Measurements from ENCODE around the gene SLC9A9. TPM values are rescaled to one million over a fixed set of nuclear protein-coding genes. Genes with fewer than 3 reads are reported as not detected.

Gene SLC9A9
- total and polyA plus RNA-seq, 2 of the 8 experiments (the other 6 are each of a cell fraction or from before 2014, with no cell fraction given) = 0.48 to 1.1 TPM

DNA sequence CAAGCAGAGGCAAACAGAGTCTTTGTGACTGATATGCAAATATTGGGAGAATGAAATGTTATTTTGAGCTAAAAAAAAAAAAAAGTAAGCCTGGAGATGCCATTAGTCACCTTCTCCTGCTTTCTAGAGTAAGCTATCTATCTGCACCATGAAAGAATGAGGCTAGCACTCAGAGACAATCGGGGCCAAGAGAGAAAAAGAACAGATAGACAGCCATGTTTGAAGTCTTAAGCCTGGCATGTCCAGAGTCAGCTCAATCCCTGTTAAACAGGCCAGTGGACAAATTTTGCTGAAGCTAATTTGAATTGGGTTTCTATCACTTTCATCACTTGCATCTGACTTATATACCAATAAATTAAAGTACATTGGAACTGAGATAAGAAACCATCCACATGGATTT, 204.4 kb downstream of the SLC9A9 start:
- ChIA-PET POLR2A (ENCODE audit: partially characterized antibody) (no interaction called here), CTCF (ENCODE audit: partially characterized antibody) (interaction anchor here (0.6 to 6.5 kb wide), 28 partner anchors 8 to 523 kb away, joined by 3 to 63 read pairs (median 4); no protein-coding TSS in a partner anchor)
- Histone ChIP-seq H3K27me3 (replicated peaks in 1 of 4; ENCODE audit: control insufficient read depth in 3 of 4, extremely low read depth in 1 of 4, insufficient read depth in 3 of 4, low read length in 3 of 4) (no peaks in the 10 kb centered on the region), H3K4ac (replicated peaks; ENCODE audit: insufficient read length, low read depth, low read length) (no peak overlapping the region), H3K23ac (ENCODE audit: insufficient read length) (no peak overlapping the region), H4K8ac (ENCODE audit: extremely low read depth, insufficient read depth, low read length) (no peak overlapping the region), H2BK5ac (ENCODE audit: low read depth, low read length) (no peak overlapping the region), H3K56ac (replicated peaks; ENCODE audit: insufficient read length, low read depth, low read length) (no peak overlapping the region), H4K5ac (ENCODE audit: insufficient read length, low read depth, low read length) (no peak overlapping the region), H2AK5ac (ENCODE audit: low read depth, low read length) (no peak overlapping the region), H3K79me2 (ENCODE audit: control insufficient read depth in 1 of 2, insufficient read depth in 2 of 2, low read length in 2 of 2) (no peaks in the 10 kb centered on the region), H3K4me3 (ENCODE audit: extremely low read depth in 1 of 4, insufficient read depth in 2 of 4, low read depth in 3 of 4, low read length in 4 of 4) (no peak overlapping the region), H3K79me1 (ENCODE audit: low read depth, low read length) (no peaks in the 10 kb centered on the region), H3K36me3 (ENCODE audit: control insufficient read depth in 2 of 4, insufficient read depth in 4 of 4, low read length in 3 of 4) (no peaks in the 10 kb centered on the region), H2BK20ac (ENCODE audit: low read length) (no peak overlapping the region), H3K27ac (ENCODE audit: low read depth, low read length) (no peak overlapping the region), H2AFZ (ENCODE audit: low read length) (no peak overlapping the region), H3K14ac (ENCODE audit: insufficient read length) (no peak overlapping the region), H3K9me3 (ENCODE audit: insufficient read depth in 2 of 2, low read depth in 1 of 2, low read length in 1 of 2) (no peaks in the 10 kb centered on the region), H3K4me2 (ENCODE audit: insufficient read depth in 1 of 2, low read depth in 2 of 2, low read length in 2 of 2) (no peak overlapping the region), H4K20me1 (replicated peaks in 1 of 2; ENCODE audit: control insufficient read depth in 1 of 2, insufficient read depth in 2 of 2, low read length in 2 of 2) (no peaks in the 10 kb centered on the region), H2BK120ac (replicated peaks; ENCODE audit: low read depth, low read length) (no peak overlapping the region), H3K4me1 (replicated peaks in 1 of 4; ENCODE audit: control insufficient read depth in 3 of 4, insufficient read depth in 4 of 4, low read length in 3 of 4) (no peaks in the 10 kb centered on the region; a peak in 1 of 7 replicates), H2BK15ac (ENCODE audit: low read length) (no peak overlapping the region), H3K23me2 (ENCODE audit: low read depth, low read length) (no peaks in the 10 kb centered on the region), H4K91ac (replicated peaks; ENCODE audit: insufficient read length, low read length) (no peak overlapping the region), H3K18ac (ENCODE audit: extremely low read depth, low read length) (no peak overlapping the region), H2BK12ac (ENCODE audit: low read depth, low read length) (no peak overlapping the region), H3K9ac (replicated peaks in 1 of 4; ENCODE audit: extremely low read depth in 1 of 4, low read depth in 3 of 4, low read length in 3 of 4) (no peak overlapping the region)
- DNase-seq (ENCODE audit: low read depth in 1 of 2, low spot score in 2 of 2) (no peak), FAIRE-seq (no peak)
- WGBS, 2 experiments (ENCODE audit: extremely low coverage in 1 of 2, insufficient coverage in 1 of 2, insufficient read length in 1 of 2, insufficient replicate concordance in 2 of 2, low coverage in 1 of 2, low lambda C conversion rate in 2 of 2, missing lambda C conversion rate in 1 of 2) = 90% methylated on average over 1 of the region's 1 CpG; no CpG with 5 or more reads in 1 of the 2 experiments
- TF ChIP-seq SP4 (IDR thresholded peaks at IDR 0.05; ENCODE audit: low read length) = no peak
- TF ChIP-seq SIRT6 (IDR thresholded peaks at IDR 0.05; ENCODE audit: low read length) = no peak
- no peak for TF ChIP-seq RXRA (IDR thresholded peaks at IDR 0.05; ENCODE audit: insufficient read depth, low read depth, low read length)
- no peak for TF ChIP-seq TAF1 (IDR thresholded peaks at IDR 0.05; ENCODE audit: low read depth, low read length)
- no peak for TF ChIP-seq TBP (IDR thresholded peaks at IDR 0.05; ENCODE audit: low read depth, low read length)
- TF ChIP-seq CEBPB (IDR thresholded peaks at IDR 0.05; ENCODE audit: low read depth, low read length) = no peak
- no peak for TF ChIP-seq BACH1 (IDR thresholded peaks at IDR 0.05; ENCODE audit: low read length)
- TF ChIP-seq JUN (IDR thresholded peaks at IDR 0.05; ENCODE audit: low read depth, low read length) = no peak
- TF ChIP-seq JUND (IDR thresholded peaks at IDR 0.05; ENCODE audit: low read length) = no peak
- no peak for TF ChIP-seq BRCA1 (IDR thresholded peaks at IDR 0.05; ENCODE audit: low read depth, low read length)
- TF ChIP-seq EP300 (IDR thresholded peaks at IDR 0.05; ENCODE audit: borderline replicate concordance in 1 of 2, low read depth in 2 of 2, low read length in 2 of 2) = no peak
- TF ChIP-seq RNF2 (IDR thresholded peaks at IDR 0.05; ENCODE audit: borderline replicate concordance, low read depth, low read length, missing control alignments, poor library complexity, severe bottlenecking) = no peak
